Activated B cell treated with CpG ODN at 0.5 μM for 24 hours (primary cell): ENCODE measurements around the gene ACTA1. TPM values are rescaled to one million over a fixed set of nuclear protein-coding genes. Genes with fewer than 3 reads are reported as not detected.
A peak's percentile ranks its signal among the peaks of the same experiment; 100 is the strongest.

Experiments used
- ATAC-seq: fragments of 200-7000 bp; cut with Tn5 transposase; one replicate; pipeline ENCODE4 v1.10.0; 2021; ENCODE audit warnings: low read depth, mild to moderate bottlenecking, moderate library complexity
- CTCF ChIA-PET: fragments of 350-600 bp; sonication (Branson Sonifier 250); formaldehyde crosslinking; loops from one replicate; lab custom pipeline; 2021; ENCODE audit warnings: antibody characterized with exemption; lab: Charles Lee
- POLR2A ChIA-PET: fragments of 350-600 bp; sonication (Branson Sonifier 250); formaldehyde crosslinking; loops from one replicate; lab custom pipeline; 2021; ENCODE audit warnings: antibody characterized with exemption; lab: Charles Lee
- DNase-seq: peaks from one replicate; pipeline ENCODE4 v3.0.0; 2022
- H3K27ac Mint-ChIP-seq: one replicate; pipeline ENCODE4 v1.8.0; 2020; ENCODE audit warnings: mixed read lengths
- H3K27me3 Mint-ChIP-seq: one replicate; pipeline ENCODE4 v1.8.0; 2021; ENCODE audit warnings: mixed read lengths
- H3K36me3 Mint-ChIP-seq: one replicate; pipeline ENCODE4 v1.8.0; 2021; ENCODE audit warnings: low read depth, mixed read lengths
- H3K4me1 Mint-ChIP-seq: one replicate; pipeline ENCODE4 v1.8.0; 2021; ENCODE audit warnings: mixed read lengths
- H3K4me3 Mint-ChIP-seq: one replicate; pipeline ENCODE4 v1.8.0; 2020; ENCODE audit warnings: mild to moderate bottlenecking, mixed read lengths
- H3K9me3 Mint-ChIP-seq: one replicate; pipeline ENCODE4 v1.8.0; 2020; ENCODE audit warnings: mixed read lengths
- CTCF ChIP-seq: fragments of 200-600 bp; IDR thresholded peaks from one replicate; pipeline ENCODE4 v1.8.0; 2022; ENCODE audit warnings: antibody characterized with exemption, mild to moderate bottlenecking
- intact Hi-C: fragments of 100-400 bp; cut with micrococcal nuclease; formaldehyde crosslinking; loops from one replicate; pipeline ENCODE4 v1.15.1; 2024
- total RNA-seq: library from RNA; stranded (reverse); gene quantifications from 2 replicates; pipeline ENCODE4 v1.2.3, GENCODE V29; 2022

ACTA1 gene
- total RNA-seq, 1 donor from 2014 or later: 0.22 TPM

- no peak for TF ChIP-seq CTCF
- no peaks in the 10 kb centered on the region for H3K9me3 Mint-ChIP-seq
- peak overlapping the region; percentile 77 for H3K4me3 Mint-ChIP-seq
- ChIA-PET POLR2A (no interaction called here), CTCF (no interaction called here)
- no peak for DNase-seq
- ATAC-seq: no peak
- intact Hi-C loops: loop anchor here (5.0 kb wide), 2 partner anchors 89 to 969 kb away; partner anchors contain the start of gene CCSAP
- no peak overlapping the region for H3K27ac Mint-ChIP-seq
- peaks cover 55% of the 10 kb centered on the region for H3K27me3 Mint-ChIP-seq
- no peaks in the 10 kb centered on the region for H3K36me3 Mint-ChIP-seq
- peaks cover 18% of the 10 kb centered on the region for H3K4me1 Mint-ChIP-seq
These were observed 2.4 kb downstream of the ACTA1 start for GRCh38 chr1:229431284-229432115.

DNA sequence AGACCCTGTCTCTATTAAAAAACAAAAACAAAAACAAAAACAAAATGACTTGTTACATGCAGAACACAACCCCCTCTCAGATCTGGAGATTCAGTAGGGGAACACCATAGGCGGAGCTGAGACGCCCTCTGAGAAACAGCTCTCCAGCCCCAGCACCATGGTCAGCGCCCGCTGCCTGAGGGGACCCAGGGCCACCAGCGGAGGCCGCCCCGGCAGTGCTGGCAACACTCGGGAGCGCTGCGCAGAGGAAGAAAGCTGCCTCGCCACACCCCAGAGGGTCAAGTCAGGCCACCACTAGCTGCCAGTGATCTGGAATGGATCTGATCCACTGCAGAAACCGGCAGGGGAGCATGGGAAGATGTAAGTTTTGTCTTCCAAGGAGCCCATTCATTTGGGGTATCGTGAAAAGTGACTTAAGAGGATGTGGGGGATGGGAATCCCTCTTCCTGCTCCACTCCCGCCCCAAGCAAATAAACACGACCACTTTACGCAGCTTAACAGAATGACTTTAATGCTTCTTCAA, 3.1 kb downstream of the ACTA1 start:
- POLR2A ChIA-PET: no interaction called here
- Mint-ChIP-seq H3K4me3 (peak overlapping the region; percentile 77), H3K27me3 (peaks cover 62% of the 10 kb centered on the region), H3K9me3 (no peaks in the 10 kb centered on the region), H3K4me1 (peaks cover 18% of the 10 kb centered on the region), H3K36me3 (no peaks in the 10 kb centered on the region), H3K27ac (no peak overlapping the region)
- ATAC-seq (peak; percentile 37), DNase-seq (no peak)
- TF ChIP-seq CTCF: no peak
- intact Hi-C loops: loop anchor here (5.0 kb wide), 2 partner anchors 89 to 969 kb away; partner anchors contain the start of gene CCSAP
- CTCF ChIA-PET: no interaction called here

GRCh38 chr1:229428256-229428655, 5.6 kb downstream of the ACTA1 start:
- peaks cover 58% of the 10 kb centered on the region for H3K27me3 Mint-ChIP-seq
- POLR2A ChIA-PET: no interaction called here
- DNase-seq: no peak
- intact Hi-C loops: no loop called here
- no peak overlapping the region for H3K4me3 Mint-ChIP-seq
- H3K27ac Mint-ChIP-seq: no peak overlapping the region
- H3K36me3 Mint-ChIP-seq: no peaks in the 10 kb centered on the region
- ATAC-seq: no peak
- peaks cover 16% of the 10 kb centered on the region for H3K4me1 Mint-ChIP-seq
- CTCF ChIA-PET: no interaction called here
- no peaks in the 10 kb centered on the region for H3K9me3 Mint-ChIP-seq
- no peak for TF ChIP-seq CTCF

DNA sequence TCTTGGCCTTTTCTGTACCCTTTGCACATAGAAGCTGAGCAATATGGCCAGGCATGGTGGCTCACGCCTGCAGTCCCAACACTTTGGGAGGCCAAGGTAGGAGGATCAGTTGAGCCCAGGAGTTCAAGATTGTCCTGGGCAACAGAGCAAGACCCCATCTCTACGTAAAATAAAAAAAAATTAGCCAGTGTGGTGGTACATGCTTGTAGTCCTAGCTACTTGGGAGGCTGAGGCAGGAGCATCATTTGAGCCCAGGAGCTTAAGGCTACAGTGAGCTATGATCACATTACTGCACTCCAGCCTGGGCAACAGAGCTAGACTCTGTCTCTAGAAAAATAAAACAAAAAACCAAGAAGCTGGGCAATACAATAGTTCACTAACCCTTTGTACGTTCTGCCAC, 6.3 kb downstream of the ACTA1 start:
- Mint-ChIP-seq H3K27ac (no peak overlapping the region), H3K4me3 (no peak overlapping the region), H3K36me3 (peaks cover 3% of the 10 kb centered on the region), H3K4me1 (peaks cover 15% of the 10 kb centered on the region), H3K27me3 (peaks cover 58% of the 10 kb centered on the region), H3K9me3 (peaks cover 4% of the 10 kb centered on the region)
- intact Hi-C loops: no loop called here
- CTCF ChIA-PET: no interaction called here
- no peak for TF ChIP-seq CTCF
- DNase-seq: no peak
- POLR2A ChIA-PET: no interaction called here
- ATAC-seq: no peak

DNA sequence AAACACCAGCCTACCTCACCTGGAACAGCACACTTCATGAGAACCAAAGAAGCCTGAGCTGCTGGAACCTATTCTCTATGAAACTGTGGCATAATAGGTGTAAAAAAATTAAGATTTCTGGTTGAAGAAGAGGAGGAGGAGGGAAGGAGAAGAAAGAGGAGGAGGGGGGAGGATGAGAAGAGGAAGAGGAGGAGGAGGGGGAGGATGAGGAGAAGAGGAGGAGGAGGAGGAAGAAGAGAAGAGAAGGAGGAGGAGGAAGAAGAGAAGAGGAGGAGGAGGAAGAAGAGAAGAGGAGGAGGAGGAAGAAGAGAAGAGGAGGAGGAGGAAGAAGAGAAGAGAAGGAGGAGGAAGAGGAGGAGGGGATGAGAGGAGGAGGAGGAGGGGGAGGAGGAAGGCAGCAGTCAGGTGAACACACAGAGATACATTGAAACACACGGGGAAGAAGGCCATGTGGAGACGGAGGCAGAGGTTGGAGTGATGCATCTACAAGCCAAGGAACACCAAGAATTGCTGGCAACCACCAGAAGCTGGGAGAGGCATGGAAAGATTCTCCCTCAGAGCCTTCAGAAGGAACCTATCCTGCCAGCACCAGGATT, 8.2 kb downstream of the ACTA1 start:
- ATAC-seq (no peak), DNase-seq (no peak)
- peaks cover 4% of the 10 kb centered on the region for H3K9me3 Mint-ChIP-seq
- TF ChIP-seq CTCF: no peak
- intact Hi-C loops: no loop called here
- peaks cover 46% of the 10 kb centered on the region for H3K27me3 Mint-ChIP-seq
- CTCF ChIA-PET: no interaction called here
- no peaks in the 10 kb centered on the region for H3K4me1 Mint-ChIP-seq
- POLR2A ChIA-PET: interaction anchor here (0.7 to 1.4 kb wide), 2 partner anchors 55 to 70 kb away, joined by 3 to 6 read pairs; no protein-coding TSS in a partner anchor
- H3K27ac Mint-ChIP-seq: no peak overlapping the region
- H3K4me3 Mint-ChIP-seq: no peak overlapping the region
- H3K36me3 Mint-ChIP-seq: peaks cover 3% of the 10 kb centered on the region
